C4-2B (cell line): ENCODE data around the gene TRIM47.

Experiments
- ZFX ChIP-seq: fragments of 450-650 bp; IDR thresholded peaks from 2 replicates; pipeline ENCODE4 v1.6.1; 2017
- TF ChIP-seq, protein P1 (sequence below): fragments of 450-650 bp; conservative IDR thresholded peaks from 2 replicates; pipeline ENCODE4 v1.5.1; 2017; ENCODE audit warnings: mild to moderate bottlenecking

DNA sequence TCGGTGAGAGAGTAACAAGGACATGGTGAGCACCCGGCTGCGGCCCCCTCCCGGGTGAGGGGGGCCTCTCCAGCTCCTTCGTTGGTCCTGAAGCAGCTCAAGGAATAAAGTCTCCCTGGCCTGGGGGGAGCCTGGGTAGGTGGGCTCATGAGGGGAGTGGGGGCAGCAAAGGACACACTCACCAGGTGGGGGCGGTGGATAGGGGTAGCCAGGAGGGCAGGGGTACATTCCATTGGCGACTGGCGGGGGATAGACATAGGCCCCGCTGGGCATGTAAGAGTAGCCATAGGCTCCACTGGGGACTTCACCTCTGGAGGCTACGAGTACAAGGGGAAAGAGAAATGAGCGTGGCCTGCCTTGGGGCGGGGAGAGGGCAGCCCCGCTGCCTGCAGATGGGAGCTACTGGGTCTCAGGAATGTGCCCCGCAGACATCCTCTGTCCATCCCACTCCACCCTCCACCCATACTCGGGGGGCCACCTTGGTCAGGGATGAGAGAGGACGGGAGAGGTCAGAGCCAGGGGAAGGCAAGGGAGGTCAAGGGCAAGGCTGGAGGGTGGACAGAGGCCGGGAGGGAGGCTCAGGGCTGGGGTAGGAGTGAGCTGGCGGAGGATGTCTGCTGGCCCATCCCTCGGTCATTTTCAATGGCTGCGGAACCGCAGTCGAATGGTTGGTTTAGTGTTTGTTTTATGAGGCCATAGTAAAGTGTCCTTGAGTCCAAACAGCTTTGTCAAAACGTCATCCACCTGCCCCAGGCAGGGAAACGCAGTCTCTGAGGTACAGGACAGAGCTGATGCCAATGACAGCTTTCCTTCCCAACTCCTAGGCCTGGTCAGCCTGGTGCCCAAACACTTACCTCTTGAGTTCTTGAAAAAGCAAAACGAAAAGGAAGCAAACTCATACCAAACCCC lies 30.5 kb downstream of the TRIM47 start:
- TF ChIP-seq, protein P1, sequence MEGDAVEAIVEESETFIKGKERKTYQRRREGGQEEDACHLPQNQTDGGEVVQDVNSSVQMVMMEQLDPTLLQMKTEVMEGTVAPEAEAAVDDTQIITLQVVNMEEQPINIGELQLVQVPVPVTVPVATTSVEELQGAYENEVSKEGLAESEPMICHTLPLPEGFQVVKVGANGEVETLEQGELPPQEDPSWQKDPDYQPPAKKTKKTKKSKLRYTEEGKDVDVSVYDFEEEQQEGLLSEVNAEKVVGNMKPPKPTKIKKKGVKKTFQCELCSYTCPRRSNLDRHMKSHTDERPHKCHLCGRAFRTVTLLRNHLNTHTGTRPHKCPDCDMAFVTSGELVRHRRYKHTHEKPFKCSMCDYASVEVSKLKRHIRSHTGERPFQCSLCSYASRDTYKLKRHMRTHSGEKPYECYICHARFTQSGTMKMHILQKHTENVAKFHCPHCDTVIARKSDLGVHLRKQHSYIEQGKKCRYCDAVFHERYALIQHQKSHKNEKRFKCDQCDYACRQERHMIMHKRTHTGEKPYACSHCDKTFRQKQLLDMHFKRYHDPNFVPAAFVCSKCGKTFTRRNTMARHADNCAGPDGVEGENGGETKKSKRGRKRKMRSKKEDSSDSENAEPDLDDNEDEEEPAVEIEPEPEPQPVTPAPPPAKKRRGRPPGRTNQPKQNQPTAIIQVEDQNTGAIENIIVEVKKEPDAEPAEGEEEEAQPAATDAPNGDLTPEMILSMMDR, result no peak
- TF ChIP-seq ZFX, result no peak
